ENCODE data around the gene NCCRP1. TPM values are rescaled to one million over a fixed set of nuclear protein-coding genes. Genes with fewer than 3 reads are reported as not detected.

NCCRP1 gene
- total RNA-seq = not detected
- polyA plus RNA-seq = not detected
- not detected for total RNA-seq

GRCh38 chr19:39196860-39197562 is at the start of gene NCCRP1:
NCCRP1 (plus strand) TSS chr19:39196964; CDS start chr19:39196983, 19 bp downstream.
- H3K27me3 ChIP-seq (ENCODE audit: control insufficient read depth in 2 of 2, insufficient read depth in 2 of 2, low read length in 2 of 2) = peaks cover 0 to 19% of the 10 kb centered on the region in 2 donors
- no peak within 1 kb of the TSS for H3K27ac Mint-ChIP-seq
- H3K9me3 Mint-ChIP-seq = no peaks in the 10 kb centered on the region
- peaks cover 0 to 2% (median 0%) of the 10 kb centered on the region in 5 donors for H3K36me3 Mint-ChIP-seq
- CTCF ChIA-PET = interaction anchor here (0.7 kb wide), 1 partner anchor 10 kb away, joined by 5 read pairs; no protein-coding TSS in a partner anchor
- H3K27ac ChIP-seq (ENCODE audit: low read depth, low read length) = no peak within 1 kb of the TSS
- POLR2A ChIA-PET = no interaction called here
- peak within 1 kb of the TSS; percentile 53 to 94 (median 63) for H3K4me3 Mint-ChIP-seq
- ATAC-seq (no peak), DNase-seq (no peak)
- H3K36me3 ChIP-seq (ENCODE audit: control insufficient read depth in 2 of 3, insufficient read depth in 3 of 3, low read length in 3 of 3) = no peaks in the 10 kb centered on the region
- peaks cover 9 to 16% of the 10 kb centered on the region in 2 donors for H3K4me1 ChIP-seq (ENCODE audit: control insufficient read depth in 2 of 2, insufficient read depth in 2 of 2, low read length in 2 of 2)
- no peaks in the 10 kb centered on the region for H3K9me3 ChIP-seq (ENCODE audit: control insufficient read depth in 2 of 3, low read length in 3 of 3)
- intact Hi-C loops (cut with micrococcal nuclease) = no loop called here
- H3K27me3 Mint-ChIP-seq = peaks cover 46 to 78% (median 63%) of the 10 kb centered on the region in 5 donors
- peaks cover 12 to 24% (median 19%) of the 10 kb centered on the region in 7 donors for H3K4me1 Mint-ChIP-seq
- H3K4me3 ChIP-seq (ENCODE audit: low read length) = no peak within 1 kb of the TSS

DNA sequence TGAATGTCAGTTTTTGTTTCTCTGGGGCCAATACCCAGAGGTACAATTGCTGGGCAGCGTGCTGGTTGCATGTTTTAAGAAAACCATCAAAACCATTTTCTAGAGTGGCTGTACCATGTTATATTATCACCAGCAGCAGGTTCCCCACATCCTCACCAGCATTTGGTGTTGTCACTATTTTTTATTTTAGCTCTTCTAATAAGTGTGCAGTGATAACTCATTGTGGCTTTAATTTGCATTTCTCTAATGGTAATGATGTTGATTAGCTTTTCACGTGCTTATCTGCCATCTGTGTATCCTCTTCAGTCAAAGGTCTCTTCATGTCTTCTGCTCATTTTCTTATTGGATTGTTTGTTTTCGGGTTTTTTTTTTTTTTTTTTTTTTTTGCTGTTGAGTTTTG is 49.3 kb upstream of the NCCRP1 start:
- peaks cover 0 to 4% (median 0%) of the 10 kb centered on the region in 5 donors for H3K36me3 Mint-ChIP-seq
- no peak overlapping the region for H3K27ac ChIP-seq (ENCODE audit: low read depth, low read length)
- H3K4me3 ChIP-seq (ENCODE audit: low read length) = no peak overlapping the region
- DNase-seq (no peak), ATAC-seq (no peak)
- H3K36me3 ChIP-seq (ENCODE audit: control insufficient read depth in 2 of 3, insufficient read depth in 3 of 3, low read length in 3 of 3) = peaks cover 0 to 5% (median 0%) of the 10 kb centered on the region in 3 experiments
- no peaks in the 10 kb centered on the region for H3K4me1 ChIP-seq (ENCODE audit: control insufficient read depth in 2 of 2, insufficient read depth in 2 of 2, low read length in 2 of 2)
- POLR2A ChIA-PET = no interaction called here
- intact Hi-C loops (cut with micrococcal nuclease) = no loop called here
- H3K27me3 Mint-ChIP-seq = no peaks in the 10 kb centered on the region
- H3K4me3 Mint-ChIP-seq = no peak overlapping the region
- CTCF ChIA-PET = no interaction called here
- no peaks in the 10 kb centered on the region for H3K9me3 Mint-ChIP-seq
- H3K27me3 ChIP-seq (ENCODE audit: control insufficient read depth in 2 of 2, insufficient read depth in 2 of 2, low read length in 2 of 2) = no peaks in the 10 kb centered on the region
- H3K4me1 Mint-ChIP-seq = peaks cover 3 to 45% (median 35%) of the 10 kb centered on the region in 7 donors
- H3K27ac Mint-ChIP-seq = peak overlapping the region in 2 of 9 donors; percentile 19 to 30
- H3K9me3 ChIP-seq (ENCODE audit: control insufficient read depth in 2 of 3, low read length in 3 of 3) = no peaks in the 10 kb centered on the region

GRCh38 chr19:39148939-39149529 is 47.7 kb upstream of the NCCRP1 start:
- Histone ChIP-seq H3K4me1 (ENCODE audit: control insufficient read depth in 2 of 2, insufficient read depth in 2 of 2, low read length in 2 of 2) (no peaks in the 10 kb centered on the region), H3K9me3 (ENCODE audit: control insufficient read depth in 2 of 3, low read length in 3 of 3) (no peaks in the 10 kb centered on the region), H3K27ac (ENCODE audit: low read depth, low read length) (no peak overlapping the region), H3K36me3 (ENCODE audit: control insufficient read depth in 2 of 3, insufficient read depth in 3 of 3, low read length in 3 of 3) (peaks cover 0 to 5% (median 0%) of the 10 kb centered on the region in 3 experiments), H3K27me3 (ENCODE audit: control insufficient read depth in 2 of 2, insufficient read depth in 2 of 2, low read length in 2 of 2) (no peaks in the 10 kb centered on the region), H3K4me3 (ENCODE audit: low read length) (no peak overlapping the region)
- POLR2A ChIA-PET = no interaction called here
- intact Hi-C loops (cut with micrococcal nuclease) = no loop called here
- no peaks in the 10 kb centered on the region for H3K9me3 Mint-ChIP-seq
- ATAC-seq (no peak), DNase-seq (no peak)
- peak overlapping the region in 1 of 9 donors; percentile 41 for H3K27ac Mint-ChIP-seq
- H3K27me3 Mint-ChIP-seq = no peaks in the 10 kb centered on the region
- CTCF ChIA-PET = no interaction called here
- peaks cover 6 to 43% (median 33%) of the 10 kb centered on the region in 7 donors for H3K4me1 Mint-ChIP-seq
- no peak overlapping the region for H3K4me3 Mint-ChIP-seq
- peaks cover 0 to 9% (median 3%) of the 10 kb centered on the region in 5 donors for H3K36me3 Mint-ChIP-seq

DNA sequence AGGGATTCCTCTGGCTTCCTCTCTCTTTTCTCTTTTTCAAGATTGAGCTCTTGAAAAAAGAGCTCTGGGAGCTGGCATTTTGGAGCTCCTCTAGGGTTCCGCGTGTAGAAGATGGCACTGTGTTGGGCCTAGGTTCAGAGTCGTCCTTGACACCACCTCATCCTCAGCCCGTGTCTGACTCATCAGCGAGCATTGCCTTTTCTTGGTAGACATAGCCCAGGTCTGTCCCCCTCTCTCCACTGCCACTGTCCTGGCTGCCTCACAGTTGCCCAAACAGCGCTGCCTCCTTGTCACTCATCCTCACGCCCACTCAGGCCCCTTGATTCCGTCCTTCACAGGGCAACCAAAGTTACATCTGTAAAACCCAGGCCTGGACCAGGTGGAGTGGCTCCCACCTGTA is 46.5 kb upstream of the NCCRP1 start:
- Histone ChIP-seq H3K27ac (ENCODE audit: low read depth, low read length) (no peak overlapping the region), H3K27me3 (ENCODE audit: control insufficient read depth in 2 of 2, insufficient read depth in 2 of 2, low read length in 2 of 2) (no peaks in the 10 kb centered on the region), H3K4me1 (ENCODE audit: control insufficient read depth in 2 of 2, insufficient read depth in 2 of 2, low read length in 2 of 2) (no peaks in the 10 kb centered on the region), H3K36me3 (ENCODE audit: control insufficient read depth in 2 of 3, insufficient read depth in 3 of 3, low read length in 3 of 3) (peaks cover 0 to 5% (median 0%) of the 10 kb centered on the region in 3 experiments), H3K4me3 (ENCODE audit: low read length) (no peak overlapping the region), H3K9me3 (ENCODE audit: control insufficient read depth in 2 of 3, low read length in 3 of 3) (no peaks in the 10 kb centered on the region)
- peaks cover 11 to 40% (median 25%) of the 10 kb centered on the region in 7 donors for H3K4me1 Mint-ChIP-seq
- POLR2A ChIA-PET = no interaction called here
- intact Hi-C loops (cut with micrococcal nuclease) = no loop called here
- ATAC-seq (no peak), DNase-seq (no peak)
- no peaks in the 10 kb centered on the region for H3K9me3 Mint-ChIP-seq
- H3K27me3 Mint-ChIP-seq = no peaks in the 10 kb centered on the region
- peaks cover 0 to 10% (median 3%) of the 10 kb centered on the region in 5 donors for H3K36me3 Mint-ChIP-seq
- CTCF ChIA-PET = no interaction called here
- H3K27ac Mint-ChIP-seq = peak overlapping the region in 1 of 9 donors; percentile 12
- H3K4me3 Mint-ChIP-seq = no peak overlapping the region

- Mint-ChIP-seq H3K36me3 (peaks cover 0 to 10% (median 3%) of the 10 kb centered on the region in 5 donors), H3K27ac (peak overlapping the region in 1 of 9 donors; percentile 9), H3K4me3 (no peak overlapping the region), H3K4me1 (peaks cover 14 to 38% (median 29%) of the 10 kb centered on the region in 7 donors), H3K27me3 (no peaks in the 10 kb centered on the region), H3K9me3 (no peaks in the 10 kb centered on the region)
- H3K27ac ChIP-seq (ENCODE audit: low read depth, low read length) = no peak overlapping the region
- H3K9me3 ChIP-seq (ENCODE audit: control insufficient read depth in 2 of 3, low read length in 3 of 3) = no peaks in the 10 kb centered on the region
- no peaks in the 10 kb centered on the region for H3K27me3 ChIP-seq (ENCODE audit: control insufficient read depth in 2 of 2, insufficient read depth in 2 of 2, low read length in 2 of 2)
- CTCF ChIA-PET = no interaction called here
- no peak overlapping the region for H3K4me3 ChIP-seq (ENCODE audit: low read length)
- DNase-seq = no peak
- intact Hi-C loops (cut with micrococcal nuclease) = no loop called here
- ATAC-seq = no peak
- POLR2A ChIA-PET = no interaction called here
- no peaks in the 10 kb centered on the region for H3K4me1 ChIP-seq (ENCODE audit: control insufficient read depth in 2 of 2, insufficient read depth in 2 of 2, low read length in 2 of 2)
- peaks cover 0 to 5% (median 0%) of the 10 kb centered on the region in 3 experiments for H3K36me3 ChIP-seq (ENCODE audit: control insufficient read depth in 2 of 3, insufficient read depth in 3 of 3, low read length in 3 of 3)
Observed at GRCh38 chr19:39150807-39151600, 45.8 kb upstream of the NCCRP1 start.

DNA sequence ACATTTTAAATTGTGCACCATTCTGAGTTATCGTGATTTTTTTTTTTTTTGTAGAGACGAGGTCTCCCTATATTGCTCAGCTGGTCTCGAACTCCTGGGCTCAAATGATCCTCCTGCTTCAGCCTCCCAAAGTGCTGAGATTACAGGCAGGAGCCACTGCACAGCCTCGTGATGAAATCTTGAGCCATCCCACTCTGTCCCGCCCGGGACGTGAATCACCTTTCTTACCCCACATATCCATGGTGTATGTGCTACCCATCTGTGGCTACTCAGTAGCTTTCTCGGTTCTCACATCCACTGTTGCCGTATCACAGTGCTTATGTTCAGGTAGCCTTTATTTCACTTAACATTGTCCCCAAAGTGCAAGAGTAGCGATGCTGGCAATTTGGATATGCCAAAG is 44.7 kb upstream of the NCCRP1 start:
- peaks cover 0 to 10% (median 3%) of the 10 kb centered on the region in 5 donors for H3K36me3 Mint-ChIP-seq
- ChIA-PET POLR2A (no interaction called here), CTCF (no interaction called here)
- no peaks in the 10 kb centered on the region for H3K4me1 ChIP-seq (ENCODE audit: control insufficient read depth in 2 of 2, insufficient read depth in 2 of 2, low read length in 2 of 2)
- no peak overlapping the region for H3K27ac ChIP-seq (ENCODE audit: low read depth, low read length)
- peaks cover 18 to 35% (median 30%) of the 10 kb centered on the region in 7 donors for H3K4me1 Mint-ChIP-seq
- intact Hi-C loops (cut with micrococcal nuclease) = no loop called here
- H3K36me3 ChIP-seq (ENCODE audit: control insufficient read depth in 2 of 3, insufficient read depth in 3 of 3, low read length in 3 of 3) = peaks cover 0 to 5% (median 0%) of the 10 kb centered on the region in 3 experiments
- DNase-seq (no peak), ATAC-seq (no peak)
- H3K27me3 ChIP-seq (ENCODE audit: control insufficient read depth in 2 of 2, insufficient read depth in 2 of 2, low read length in 2 of 2) = no peaks in the 10 kb centered on the region
- H3K27ac Mint-ChIP-seq = no peak overlapping the region
- no peak overlapping the region for H3K4me3 ChIP-seq (ENCODE audit: low read length)
- H3K9me3 ChIP-seq (ENCODE audit: control insufficient read depth in 2 of 3, low read length in 3 of 3) = no peaks in the 10 kb centered on the region
- no peak overlapping the region for H3K4me3 Mint-ChIP-seq
- no peaks in the 10 kb centered on the region for H3K9me3 Mint-ChIP-seq
- H3K27me3 Mint-ChIP-seq = no peaks in the 10 kb centered on the region

Measured in naive thymus-derived CD4-positive, alpha-beta T cell (primary cell).